Aorta (tissue), 5 donors: ENCODE measurements around the gene PLEKHA6. TPM values are rescaled to one million over a fixed set of nuclear protein-coding genes. Genes with fewer than 3 reads are reported as not detected.
A peak's percentile ranks its signal among the peaks of the same experiment; 100 is the strongest.

Experiments used
- ATAC-seq: fragments of 200-7000 bp; cut with Tn5 transposase; one replicate; pipeline ENCODE4 v1.9.1; 2022; ENCODE audit warnings: moderate library complexity; ENCODE audit not compliant: low FRiP score
- DNase-seq, 2 donors: peaks; one replicate each; pipeline ENCODE4 v3.0.0-alpha.2; 2020
- H3K27ac ChIP-seq, 2 donors: one replicate each; pipeline ENCODE4 v1.5.1; 2013; ENCODE audit warnings: low read length in 2 of 2, mild to moderate bottlenecking in 2 of 2, moderate library complexity in 2 of 2, control low read depth in 1 of 2, inconsistent platforms in 1 of 2, low read depth in 1 of 2
- H3K27me3 ChIP-seq, 2 donors: one replicate each; pipeline ENCODE4 v1.6.1; 2013; ENCODE audit warnings: control low read depth in 1 of 2, low read length in 1 of 2, mild to moderate bottlenecking in 1 of 2, moderate library complexity in 1 of 2; ENCODE audit not compliant: insufficient read depth in 2 of 2, control insufficient read depth in 1 of 2
- H3K36me3 ChIP-seq, 2 donors: one replicate each; pipeline ENCODE4 v1.6.1; 2013; ENCODE audit warnings: control low read depth in 1 of 2, low read length in 1 of 2, mild to moderate bottlenecking in 1 of 2; ENCODE audit not compliant: insufficient read depth in 2 of 2, control insufficient read depth in 1 of 2
- H3K4me1 ChIP-seq, 2 donors: one replicate each; pipeline ENCODE4 v1.6.1; 2013; ENCODE audit warnings: low read length in 2 of 2, control low read depth in 1 of 2, mild to moderate bottlenecking in 1 of 2, moderate library complexity in 1 of 2; ENCODE audit not compliant: insufficient read depth in 2 of 2, control insufficient read depth in 1 of 2
- H3K4me3 ChIP-seq, 2 donors: one replicate each; pipeline ENCODE4 v1.5.1; 2013; ENCODE audit warnings: low read length in 2 of 2, control low read depth in 1 of 2, mild to moderate bottlenecking in 1 of 2
- H3K9me3 ChIP-seq: one replicate; pipeline ENCODE4 v1.6.1; 2013; ENCODE audit warnings: mild to moderate bottlenecking, low read length; ENCODE audit not compliant: control insufficient read depth
- WGBS, 2 donors: extraction: QIAGEN DNeasy Blood & Tissue Kit; methylation state at CpG; one replicate each; pipeline ENCODE4 v1.1.7; 2013; 5-methylcytosine and 5-hydroxymethylcytosine counted together
- intact Hi-C, 2 donors: fragments of 100-400 bp; cut with DNase I; formaldehyde crosslinking; loops; one replicate each; pipeline versions ENCODE4 v1.14.2 to v1.15.0; 2022
- polyA plus RNA-seq, 2 donors: library from polyadenylated mRNA; stranded (reverse); fragments of 200-250 nt; gene quantifications; one replicate each; pipeline ENCODE4 v1.2.3, GENCODE V29; 2013
- total RNA-seq, 2 donors: library from RNA; stranded (reverse); fragmentation: NEBNext Ultra II Directional; extraction: Animal tissue kit (Norgen Biotek cat#: 25700); gene quantifications; one replicate each; pipeline ENCODE4 v1.2.1, GENCODE V29; 2021
- donor health status: healthy with polysubstance abuse.
- donor health status: Bipolar disorder and iron deficiency.
- donor health status: DM: no; HTN: no; CAD: no.
- donor health status: DM: no; HTN: no; CAD: no.
- donor health status: DM: yes; HTN: yes; CAD: no.

Gene PLEKHA6
- total and polyA plus RNA-seq, 4 donors: 0.56 to 19.6 (median 5.0) TPM

DNA sequence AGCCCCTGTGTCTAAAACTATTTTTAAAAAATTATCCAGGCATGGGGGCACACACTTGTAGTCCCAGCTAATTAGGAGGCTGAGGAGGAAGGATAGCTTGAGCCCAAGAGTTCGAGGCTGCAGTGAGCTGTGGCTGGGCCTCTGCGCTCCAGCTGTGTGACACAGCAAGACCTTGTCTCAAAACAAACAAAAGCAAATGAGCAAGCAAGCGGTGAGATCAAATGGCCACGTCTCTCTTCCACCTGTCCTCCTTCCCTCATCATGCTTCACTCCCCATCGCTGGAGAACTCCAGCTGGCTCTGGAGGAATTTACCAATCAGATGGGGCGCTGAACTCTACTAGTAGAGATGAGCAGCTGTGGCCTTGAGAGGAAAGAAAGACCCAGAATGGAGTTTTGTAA is 179.6 kb downstream of the PLEKHA6 start:
- Histone ChIP-seq H3K9me3 (no peaks in the 10 kb centered on the region), H3K27me3 (no peaks in the 10 kb centered on the region), H3K4me3 (no peak overlapping the region), H3K27ac (no peak overlapping the region), H3K36me3 (no peaks in the 10 kb centered on the region), H3K4me1 (no peaks in the 10 kb centered on the region)
- no peak for ATAC-seq
- DNase-seq: no peak
- 72 to 74% methylated on average over 6 of the region's 6 CpGs for WGBS, 2 donors
- intact Hi-C loops: no loop called here

DNA sequence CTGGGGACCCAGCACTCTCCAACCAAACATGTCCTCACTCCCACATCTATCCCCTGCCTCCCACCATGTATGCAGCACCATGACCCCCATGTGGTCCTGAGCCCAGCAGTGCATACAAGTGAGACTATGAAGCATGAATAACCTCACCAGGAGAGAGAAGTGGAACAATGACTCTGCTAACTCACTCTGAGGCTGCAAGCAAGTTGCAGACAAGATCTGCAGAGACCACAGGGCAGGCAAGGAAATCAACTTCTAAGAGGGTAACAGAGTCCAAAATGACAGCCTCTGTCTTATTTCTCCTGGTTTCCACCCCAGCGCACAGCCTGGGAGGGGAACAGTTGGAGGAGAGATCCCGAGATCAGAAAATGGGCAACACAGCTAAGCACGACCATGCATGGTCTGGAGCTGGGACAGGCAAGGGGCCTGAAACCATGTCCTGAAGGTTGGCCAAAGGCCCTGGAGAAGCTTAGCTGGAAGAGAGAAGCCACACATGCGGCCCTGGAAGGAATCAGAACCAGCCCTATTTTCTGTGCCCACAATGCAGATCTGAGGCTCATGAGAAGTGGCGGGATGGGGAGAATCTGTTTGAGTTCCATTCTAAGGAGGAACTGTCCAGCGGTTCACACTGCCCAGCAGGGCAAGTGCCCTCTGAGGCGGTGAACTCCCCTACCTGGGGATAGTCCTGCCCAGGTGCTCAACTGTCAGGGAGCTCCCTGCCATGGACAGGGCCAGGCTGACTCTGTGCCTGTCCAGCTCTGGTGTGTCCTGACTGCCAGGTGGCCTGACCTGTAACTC is 181.0 kb downstream of the PLEKHA6 start:
- H3K36me3 ChIP-seq: no peaks in the 10 kb centered on the region
- no peaks in the 10 kb centered on the region for H3K4me1 ChIP-seq
- no peak for DNase-seq
- 79 to 85% methylated on average over 7 of the region's 7 CpGs for WGBS, 2 donors
- intact Hi-C loops: no loop called here
- no peak overlapping the region for H3K4me3 ChIP-seq
- ATAC-seq: no peak
- H3K27ac ChIP-seq: no peak overlapping the region
- no peaks in the 10 kb centered on the region for H3K9me3 ChIP-seq
- H3K27me3 ChIP-seq: no peaks in the 10 kb centered on the region

DNA sequence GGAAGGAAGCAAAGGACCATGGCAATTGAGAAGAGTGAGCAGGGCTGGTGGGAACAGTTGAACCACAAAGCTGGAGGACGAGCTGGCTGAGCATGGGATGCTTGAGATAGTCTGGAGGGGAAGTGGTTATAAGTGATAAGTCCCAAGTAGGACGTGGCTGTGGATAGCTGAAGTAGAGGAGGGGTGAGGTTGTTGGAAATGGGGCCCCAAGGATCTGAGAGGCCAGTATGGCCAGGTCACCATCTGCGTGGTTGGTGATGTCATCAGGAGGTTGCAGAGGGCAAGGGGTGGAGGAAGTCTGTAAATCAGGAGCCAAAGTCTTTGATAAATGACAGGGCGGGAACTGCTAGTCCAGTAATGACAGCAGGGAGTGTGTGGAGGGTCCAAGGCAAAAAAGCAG is 182.6 kb downstream of the PLEKHA6 start:
- no peak overlapping the region for H3K4me3 ChIP-seq
- H3K36me3 ChIP-seq: no peaks in the 10 kb centered on the region
- whole genome bisulfite sequencing, 2 donors: 40 to 45% methylated on average over 4 of the region's 4 CpGs
- H3K4me1 ChIP-seq: no peaks in the 10 kb centered on the region
- H3K9me3 ChIP-seq: no peaks in the 10 kb centered on the region
- intact Hi-C loops: no loop called here
- DNase-seq (no peak), ATAC-seq (no peak)
- H3K27ac ChIP-seq: no peak overlapping the region
- no peaks in the 10 kb centered on the region for H3K27me3 ChIP-seq

DNA sequence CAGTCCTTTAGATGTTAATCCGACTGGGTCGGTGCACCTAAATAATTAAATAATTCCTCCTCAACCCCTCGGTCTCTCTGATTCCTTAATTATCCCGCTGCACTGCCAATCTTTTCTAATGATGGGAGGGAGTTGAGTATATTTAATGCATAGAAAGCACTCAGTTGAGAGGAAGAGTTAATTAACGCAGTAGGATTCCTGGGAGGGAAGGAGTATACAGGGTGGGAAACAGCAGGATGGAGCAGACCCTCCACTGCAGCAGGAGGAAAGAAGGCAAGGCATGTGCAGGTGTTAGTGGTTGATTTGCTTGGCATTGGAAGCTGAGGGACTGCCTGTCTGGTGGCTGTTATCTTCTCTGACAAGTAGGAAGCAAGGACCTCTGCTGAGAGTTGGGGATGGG is 183.7 kb downstream of the PLEKHA6 start:
- ATAC-seq: no peak
- H3K27me3 ChIP-seq: no peaks in the 10 kb centered on the region
- no peak overlapping the region for H3K27ac ChIP-seq
- H3K4me3 ChIP-seq: no peak overlapping the region
- H3K36me3 ChIP-seq: no peaks in the 10 kb centered on the region
- no peaks in the 10 kb centered on the region for H3K9me3 ChIP-seq
- no peaks in the 10 kb centered on the region for H3K4me1 ChIP-seq
- intact Hi-C loops: no loop called here
- 77 to 82% methylated on average over 5 of the region's 5 CpGs for WGBS, 2 donors
- peak in 1 of 2 donors; percentile 5 for DNase-seq

DNA sequence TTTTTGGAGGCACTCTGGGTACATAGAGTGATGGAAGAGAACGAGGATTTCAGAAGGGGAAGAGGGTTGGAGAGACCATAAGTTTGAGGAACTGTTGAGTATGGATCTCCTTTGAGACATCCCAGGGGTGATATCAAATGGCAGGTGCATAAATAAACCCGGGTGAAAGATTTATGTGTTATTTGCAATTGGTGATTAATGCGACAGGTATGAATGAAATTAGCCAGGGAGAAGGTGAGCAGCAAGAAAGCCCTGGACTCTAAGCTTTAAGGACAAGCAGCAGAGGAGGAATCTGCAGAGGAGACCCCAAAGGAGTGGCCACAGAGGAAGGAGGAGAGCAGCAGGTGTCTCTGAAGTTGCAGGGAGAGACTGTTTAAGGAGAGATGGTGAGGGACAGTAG is 184.8 kb downstream of the PLEKHA6 start:
- Histone ChIP-seq H3K9me3 (peaks cover 2% of the 10 kb centered on the region), H3K4me1 (no peaks in the 10 kb centered on the region), H3K27me3 (no peaks in the 10 kb centered on the region), H3K4me3 (no peak overlapping the region), H3K27ac (no peak overlapping the region), H3K36me3 (no peaks in the 10 kb centered on the region)
- no peak for DNase-seq
- intact Hi-C loops: no loop called here
- ATAC-seq: no peak
- 70 to 78% methylated on average over 3 of the region's 3 CpGs for WGBS, 2 donors

DNA sequence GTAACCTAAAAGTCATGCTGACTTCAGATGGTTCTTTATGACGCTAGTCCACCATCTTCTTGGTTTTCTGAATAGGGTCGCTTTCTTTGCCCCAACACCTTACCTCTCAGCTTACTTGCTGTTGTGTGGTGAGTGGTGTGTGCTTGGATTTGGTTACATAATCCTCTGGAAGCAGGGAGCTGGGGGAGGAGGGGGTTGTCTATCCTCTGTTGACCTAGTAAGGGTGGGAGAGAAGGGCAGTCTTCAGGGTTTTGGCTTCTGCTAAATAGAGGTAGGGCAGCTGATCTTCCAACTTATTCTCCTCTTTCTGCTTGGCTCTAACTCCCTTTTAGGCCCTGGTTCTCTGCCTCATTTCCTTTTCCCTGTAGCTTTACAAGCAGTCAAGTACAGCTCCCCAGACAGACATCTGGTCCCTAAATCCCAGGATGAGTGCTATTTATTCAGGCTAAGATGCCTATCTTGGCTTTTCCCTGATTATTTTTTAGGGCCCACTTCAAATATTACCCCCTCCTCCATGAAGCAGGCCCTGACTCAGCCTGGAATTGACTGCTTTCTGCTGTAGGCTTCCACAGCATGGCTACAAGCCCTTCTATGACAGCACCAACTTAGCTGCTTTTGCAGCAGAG is 187.2 kb downstream of the PLEKHA6 start:
- Histone ChIP-seq H3K4me1 (no peaks in the 10 kb centered on the region), H3K27me3 (no peaks in the 10 kb centered on the region), H3K4me3 (no peak overlapping the region), H3K9me3 (peaks cover 2% of the 10 kb centered on the region), H3K36me3 (no peaks in the 10 kb centered on the region), H3K27ac (no peak overlapping the region)
- WGBS, 2 donors: 89 to 91% methylated on average over 2 of the region's 2 CpGs
- intact Hi-C loops: no loop called here
- no peak for DNase-seq
- no peak for ATAC-seq

DNA sequence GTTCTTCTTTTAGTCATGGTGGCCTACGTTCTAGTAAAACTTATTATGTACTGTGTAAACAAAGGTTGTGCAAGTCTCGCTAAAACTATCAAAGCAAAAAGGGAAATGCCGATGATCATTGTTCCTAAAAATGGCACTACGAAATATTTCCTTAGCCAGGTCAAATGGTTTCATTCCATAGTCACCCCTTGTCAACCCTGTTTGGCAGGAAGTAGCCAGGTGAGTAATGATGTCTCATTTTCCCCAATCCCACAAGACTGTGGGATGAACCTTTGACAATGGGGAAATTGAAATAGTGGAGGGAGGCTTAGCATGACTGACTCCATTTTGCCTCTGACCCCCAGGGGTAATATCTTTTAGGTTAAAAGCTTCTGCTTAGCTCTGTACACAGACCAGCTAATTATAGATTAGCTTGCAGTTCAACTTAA is 188.0 kb downstream of the PLEKHA6 start:
- Histone ChIP-seq H3K4me1 (no peaks in the 10 kb centered on the region), H3K9me3 (peaks cover 2% of the 10 kb centered on the region), H3K27me3 (no peaks in the 10 kb centered on the region), H3K27ac (no peak overlapping the region), H3K36me3 (no peaks in the 10 kb centered on the region), H3K4me3 (no peak overlapping the region)
- WGBS, 2 donors: 49 to 56% methylated on average over 4 of the region's 4 CpGs
- DNase-seq: no peak
- intact Hi-C loops: no loop called here
- no peak for ATAC-seq

DNA sequence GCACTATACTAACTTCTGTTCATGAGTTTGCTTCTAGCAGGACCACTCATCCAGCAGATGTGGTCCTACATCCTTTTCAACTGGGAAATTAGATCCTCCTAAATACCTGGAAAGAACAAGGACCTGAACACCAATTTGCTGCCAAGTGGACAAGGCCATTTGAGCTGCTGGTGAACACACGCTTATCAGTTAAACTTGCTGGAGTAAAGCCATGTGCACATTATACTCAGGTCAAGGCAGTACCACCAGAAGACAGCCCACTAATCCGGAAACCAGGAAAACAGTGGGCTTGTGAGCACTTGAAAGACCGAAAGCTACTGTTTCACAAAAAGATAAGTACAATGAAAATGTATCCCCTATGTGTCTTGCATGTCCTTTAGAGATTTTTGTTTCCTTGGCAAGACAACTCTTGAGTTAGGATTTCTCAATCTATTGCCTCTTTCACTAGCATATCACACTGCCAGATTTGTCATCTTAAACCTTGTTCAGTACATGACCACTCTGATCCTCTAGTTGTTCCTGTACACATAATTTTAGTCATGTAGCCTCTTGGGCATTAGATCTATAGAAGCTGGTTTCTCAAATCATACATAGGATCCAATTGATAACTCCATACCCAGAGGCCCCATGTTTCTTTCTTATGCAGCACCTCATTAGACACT is 189.1 kb downstream of the PLEKHA6 start:
- DNase-seq (peak in 1 of 2 donors; percentile 2), ATAC-seq (no peak)
- peak overlapping the region in 1 of 2 donors; percentile 8 for H3K4me3 ChIP-seq
- H3K4me1 ChIP-seq: no peaks in the 10 kb centered on the region
- H3K27me3 ChIP-seq: no peaks in the 10 kb centered on the region
- no peak overlapping the region for H3K27ac ChIP-seq
- H3K9me3 ChIP-seq: peaks cover 2% of the 10 kb centered on the region
- no peaks in the 10 kb centered on the region for H3K36me3 ChIP-seq
- 81 to 89% methylated on average over 3 of the region's 3 CpGs for WGBS, 2 donors
- intact Hi-C loops: no loop called here
